Ishikawa (cell line): ENCODE measurements around the gene MAS1.

Experiments
- CEBPB ChIP-seq: IDR thresholded peaks from 2 replicates; pipeline ENCODE4 v1.6.1; 2012
- CREB1 ChIP-seq: IDR thresholded peaks from 2 replicates; pipeline ENCODE4 v1.6.1; 2012; ENCODE audit warnings: low read depth
- EGR1 ChIP-seq: IDR thresholded peaks from 2 replicates; pipeline ENCODE4 v1.6.1; 2012
- EP300 ChIP-seq: IDR thresholded peaks from 2 replicates; pipeline ENCODE4 v1.6.1; 2012; ENCODE audit warnings: borderline replicate concordance
- FOXM1 ChIP-seq: IDR thresholded peaks from 2 replicates; pipeline ENCODE4 v1.6.1; 2012; ENCODE audit warnings: low read depth, borderline replicate concordance
- MAX ChIP-seq: IDR thresholded peaks from 2 replicates; pipeline ENCODE4 v1.6.1; 2012
- NFIC ChIP-seq: IDR thresholded peaks from 2 replicates; pipeline ENCODE4 v1.6.1; 2012
- RAD21 ChIP-seq: IDR thresholded peaks from 2 replicates; pipeline ENCODE4 v1.6.1; 2012; ENCODE audit warnings: low read depth
- REST ChIP-seq: IDR thresholded peaks from 2 replicates; pipeline ENCODE4 v1.6.1; 2012; ENCODE audit warnings: low read depth, mild to moderate bottlenecking
- TAF1 ChIP-seq: IDR thresholded peaks from 2 replicates; pipeline ENCODE4 v1.6.1; 2012; ENCODE audit warnings: low read depth, mild to moderate bottlenecking
- TCF12 ChIP-seq: IDR thresholded peaks from 2 replicates; pipeline ENCODE4 v1.6.1; 2012; ENCODE audit warnings: low read depth
- TEAD4 ChIP-seq: IDR thresholded peaks from 2 replicates; pipeline ENCODE4 v1.6.1; 2012
- USF1 ChIP-seq: IDR thresholded peaks from 2 replicates; pipeline ENCODE4 v1.6.1; 2012
- YY1 ChIP-seq: IDR thresholded peaks from 2 replicates; pipeline ENCODE4 v1.6.1; 2012; ENCODE audit warnings: low read depth
- ZBTB7A ChIP-seq: IDR thresholded peaks from 2 replicates; pipeline ENCODE4 v1.6.1; 2012; ENCODE audit warnings: low read depth

The MAS1 gene

GRCh38 chr6:159865226-159865920 lies 25.4 kb upstream of the MAS1 start:
- TF ChIP-seq MAX (no peak), REST (no peak), ZBTB7A (no peak), TAF1 (no peak), CREB1 (no peak), RAD21 (no peak), TEAD4 (no peak), TCF12 (no peak), CEBPB (no peak), EGR1 (no peak), USF1 (no peak), EP300 (no peak), FOXM1 (no peak)

- no peak for TF ChIP-seq ZBTB7A
- TF ChIP-seq TAF1 = no peak
- no peak for TF ChIP-seq MAX
- no peak for TF ChIP-seq EP300
- no peak for TF ChIP-seq TEAD4
- no peak for TF ChIP-seq RAD21
- TF ChIP-seq FOXM1 = no peak
- TF ChIP-seq USF1 = no peak
- no peak for TF ChIP-seq TCF12
- no peak for TF ChIP-seq NFIC
- no peak for TF ChIP-seq YY1
- no peak for TF ChIP-seq REST
- TF ChIP-seq CREB1 = no peak
- TF ChIP-seq EGR1 = no peak
Observed at GRCh38 chr6:159866286-159867247, 24.2 kb upstream of the MAS1 start.

GRCh38 chr6:159871241-159871640 lies 19.5 kb upstream of the MAS1 start:
- no peak for TF ChIP-seq TAF1
- TF ChIP-seq TCF12 = no peak
- TF ChIP-seq REST = no peak
- no peak for TF ChIP-seq EP300
- no peak for TF ChIP-seq CREB1
- no peak for TF ChIP-seq USF1
- no peak for TF ChIP-seq FOXM1
- TF ChIP-seq EGR1 = no peak
- TF ChIP-seq NFIC = no peak
- no peak for TF ChIP-seq CEBPB
- no peak for TF ChIP-seq MAX
